HUDEP-2 (cell line): ENCODE measurements around the gene GRK4.

ENCODE experiments used
- DNase-seq, 76 experiments: peaks; one replicate each; lab custom pipeline; 2025; ENCODE audit not compliant: unreplicated experiment in 76 of 76; lab: John Stamatoyannopoulos, UW

The GRK4 gene

DNA sequence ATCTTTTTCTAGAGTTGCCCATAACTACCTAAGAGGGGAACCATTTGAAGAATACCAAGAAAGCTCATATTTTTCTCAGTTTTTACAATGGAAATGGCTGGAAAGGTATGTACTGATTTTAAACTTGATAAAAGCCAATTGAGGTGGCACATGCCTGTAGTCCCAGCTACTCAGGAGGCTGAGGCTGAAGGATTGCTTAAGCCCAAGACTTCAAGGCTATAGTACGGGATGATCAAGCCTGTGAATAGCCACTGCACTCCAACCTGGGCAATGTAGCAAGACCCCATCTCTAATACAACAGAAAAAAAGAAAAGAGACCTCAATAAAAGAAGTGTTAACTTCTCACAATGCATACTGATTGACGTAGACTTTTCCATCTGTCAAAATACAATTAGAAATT, 44.4 kb downstream of the GRK4 start:
- no peak for DNase-seq

- DNase-seq: no peak
These were observed 46.1 kb downstream of the GRK4 start for GRCh38 chr4:3009422-3009821.

- no peak for DNase-seq
These were observed 47.2 kb downstream of the GRK4 start for GRCh38 chr4:3010577-3010976.

- DNase-seq: no peak
These were observed 47.6 kb downstream of the GRK4 start for GRCh38 chr4:3010998-3011397.

- no peak for DNase-seq
These were observed 48.3 kb downstream of the GRK4 start for GRCh38 chr4:3011456-3012220.

DNA sequence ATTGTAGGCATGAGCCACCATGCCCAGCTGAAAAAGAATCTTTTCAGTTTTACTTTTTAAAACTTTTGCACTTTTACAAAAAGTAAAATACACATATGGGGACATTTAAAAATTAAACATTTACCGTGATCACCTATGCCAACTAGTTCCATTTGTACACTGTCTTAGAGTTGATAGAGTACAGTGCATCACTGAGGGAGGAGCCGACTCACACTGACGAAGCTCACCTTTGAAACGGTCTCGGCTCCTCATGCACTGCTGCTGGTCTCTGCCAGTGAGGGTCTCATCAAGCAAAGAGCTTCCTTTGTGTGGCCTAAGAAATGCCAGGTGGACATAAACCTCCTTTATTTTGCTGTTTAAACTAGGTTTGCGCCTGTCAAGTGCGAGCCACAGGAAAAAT, 50.0 kb downstream of the GRK4 start:
- DNase-seq: no peak

GRCh38 chr4:3013839-3014350, 50.5 kb downstream of the GRK4 start:
- DNase-seq: peak in 2 of 76 experiments; percentile 2 to 10

GRCh38 chr4:3016961-3017360, 53.6 kb downstream of the GRK4 start:
- DNase-seq: no peak

DNA sequence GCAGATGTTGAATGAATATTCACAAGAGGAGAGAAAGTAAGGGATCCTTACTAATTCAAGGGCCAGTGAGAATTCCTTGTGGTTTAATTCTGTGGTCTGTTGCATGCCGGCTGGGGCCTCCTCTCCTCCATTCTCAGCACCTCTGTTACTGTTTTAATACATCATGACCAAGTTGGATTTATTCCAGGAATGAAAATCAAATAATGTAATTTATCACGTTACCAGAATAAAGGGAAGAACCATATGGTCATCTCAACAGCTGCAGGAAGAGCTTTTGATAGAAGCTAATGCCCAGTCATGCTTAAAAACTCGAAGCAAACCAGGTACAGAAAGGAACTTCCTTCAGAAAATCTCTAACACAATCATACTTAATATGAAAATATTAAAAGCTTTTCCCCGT, 54.1 kb downstream of the GRK4 start:
- no peak for DNase-seq

DNA sequence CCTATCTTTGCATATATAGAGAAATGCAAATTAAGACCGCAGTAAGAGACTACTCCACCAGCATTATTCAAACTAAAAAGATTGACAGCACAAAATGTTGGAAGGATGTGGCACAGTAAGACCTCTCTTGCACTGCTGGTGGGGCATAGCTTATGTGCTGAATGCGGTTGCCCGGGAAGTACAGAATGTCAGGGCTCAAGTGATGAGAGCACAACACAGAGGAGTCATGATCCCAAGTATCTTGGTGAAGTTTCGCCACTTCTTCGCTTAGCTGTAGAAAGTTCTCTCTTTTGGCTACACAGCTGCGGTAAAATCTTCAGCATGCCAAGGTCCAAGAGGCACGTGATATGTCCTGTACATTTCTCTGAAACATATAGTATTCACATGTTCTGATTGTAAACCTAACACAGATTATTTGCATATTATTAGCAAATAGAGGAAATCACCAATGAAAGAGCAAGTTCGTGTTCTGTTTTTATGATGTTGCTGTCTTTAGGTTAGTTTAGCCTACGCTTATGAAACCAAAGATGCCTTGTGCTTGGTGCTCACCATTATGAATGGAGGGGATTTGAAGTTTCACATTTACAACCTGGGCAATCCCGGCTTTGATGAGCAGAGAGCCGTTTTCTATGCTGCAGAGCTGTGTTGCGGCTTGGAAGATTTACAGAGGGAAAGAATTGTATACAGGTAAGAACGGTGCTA, 55.9 kb downstream of the GRK4 start:
- DNase-seq: no peak

DNA sequence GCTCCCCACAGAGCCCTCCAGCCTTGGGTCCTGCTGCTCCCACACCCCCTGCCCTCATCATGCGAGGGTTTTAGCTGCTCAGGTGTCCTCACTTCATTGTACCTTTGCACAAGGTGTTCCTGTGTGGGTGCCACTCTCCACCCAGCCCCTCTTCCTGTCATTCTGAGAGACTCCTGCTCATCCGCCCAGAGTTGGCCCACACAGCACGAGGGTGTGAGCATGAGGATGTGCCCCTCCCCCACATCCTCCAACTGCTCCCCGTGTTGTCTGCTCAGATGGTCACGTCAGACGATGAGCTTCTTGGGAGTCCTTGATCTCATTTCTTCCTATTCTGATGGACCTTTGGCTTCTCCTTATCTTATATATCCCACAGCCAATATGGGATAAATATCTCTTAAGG, 57.8 kb downstream of the GRK4 start:
- no peak for DNase-seq

- DNase-seq: no peak
These were observed 58.3 kb downstream of the GRK4 start for GRCh38 chr4:3021627-3022026.

- DNase-seq: no peak
These were observed 58.7 kb downstream of the GRK4 start for GRCh38 chr4:3022112-3022511.

GRCh38 chr4:3022651-3023050, 59.3 kb downstream of the GRK4 start:
- no peak for DNase-seq

- DNase-seq: no peak
These were observed 62.5 kb downstream of the GRK4 start for GRCh38 chr4:3025881-3026280.

GRCh38 chr4:3026540-3026939, 63.2 kb downstream of the GRK4 start:
- peak in 1 of 76 experiments; percentile 4 for DNase-seq

GRCh38 chr4:3029464-3029863, 66.1 kb downstream of the GRK4 start:
- no peak for DNase-seq

- DNase-seq: no peak
These were observed 67.4 kb downstream of the GRK4 start for GRCh38 chr4:3030566-3031356.

- no peak for DNase-seq
These were observed 68.1 kb downstream of the GRK4 start for GRCh38 chr4:3031357-3032082.

DNA sequence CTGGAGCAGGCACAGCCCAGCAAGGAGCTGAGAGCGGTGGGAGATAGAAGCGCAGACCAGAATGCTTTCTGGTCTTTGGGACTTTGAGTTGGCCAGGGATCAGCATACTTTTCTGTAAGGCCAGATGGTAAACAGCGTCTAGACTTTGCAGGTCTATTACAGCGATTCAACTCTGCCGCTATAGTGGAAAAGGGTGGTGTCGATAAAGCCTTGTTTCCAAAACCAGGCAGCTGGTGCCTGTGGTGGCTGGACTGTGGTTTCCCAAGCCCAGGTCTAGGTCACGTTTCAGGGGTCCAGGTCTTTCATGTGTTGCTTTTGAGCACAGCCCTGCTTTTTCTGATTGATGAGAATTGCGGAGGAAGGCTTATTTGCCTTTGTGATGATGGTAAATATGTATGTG, 70.9 kb downstream of the GRK4 start:
- DNase-seq: no peak

DNA sequence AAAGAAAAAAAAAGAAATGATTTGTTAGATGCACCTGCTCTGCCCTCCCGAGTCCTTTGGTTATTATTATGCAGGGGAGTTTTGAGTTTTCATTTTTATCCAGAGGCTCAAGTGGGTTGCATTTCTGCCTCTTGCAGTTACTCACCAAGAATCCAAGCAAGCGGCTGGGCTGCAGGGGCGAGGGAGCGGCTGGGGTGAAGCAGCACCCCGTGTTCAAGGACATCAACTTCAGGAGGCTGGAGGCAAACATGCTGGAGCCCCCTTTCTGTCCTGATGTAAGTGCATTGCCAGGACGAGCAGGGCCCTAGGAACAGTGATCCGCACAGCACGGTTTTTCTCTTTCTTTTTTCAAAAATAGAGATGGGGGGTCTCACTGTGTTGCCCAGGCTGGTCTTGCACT, 71.9 kb downstream of the GRK4 start:
- DNase-seq: no peak
